GM18861 (cell line): ENCODE measurements around the gene EML1.
"Not testable (repeated sequence)": the region's sequence is repeated elsewhere in the genome, so short reads cannot be mapped to it uniquely, and the experiment has no call there.

Experiments
- ATAC-seq: cut with Tn5 transposase; IDR thresholded peaks from one replicate; pipeline ENCODE4 v1.9.1; 2021; ENCODE audit not compliant: unreplicated experiment

Gene EML1

GRCh38 chr14:99930420-99931274 is 137.4 kb downstream of the EML1 start:
- ATAC-seq = peak; percentile 89

- no peak for ATAC-seq
Observed at GRCh38 chr14:99931308-99931707, 138.1 kb downstream of the EML1 start.

GRCh38 chr14:99936056-99936455 is 142.8 kb downstream of the EML1 start:
- no peak for ATAC-seq

- ATAC-seq = peak; percentile 79
Observed at GRCh38 chr14:99936738-99937474, 143.7 kb downstream of the EML1 start.

- no peak for ATAC-seq
Observed at GRCh38 chr14:99937475-99938244, 144.4 kb downstream of the EML1 start.

GRCh38 chr14:99938376-99938775 is 145.2 kb downstream of the EML1 start:
- no peak for ATAC-seq

DNA sequence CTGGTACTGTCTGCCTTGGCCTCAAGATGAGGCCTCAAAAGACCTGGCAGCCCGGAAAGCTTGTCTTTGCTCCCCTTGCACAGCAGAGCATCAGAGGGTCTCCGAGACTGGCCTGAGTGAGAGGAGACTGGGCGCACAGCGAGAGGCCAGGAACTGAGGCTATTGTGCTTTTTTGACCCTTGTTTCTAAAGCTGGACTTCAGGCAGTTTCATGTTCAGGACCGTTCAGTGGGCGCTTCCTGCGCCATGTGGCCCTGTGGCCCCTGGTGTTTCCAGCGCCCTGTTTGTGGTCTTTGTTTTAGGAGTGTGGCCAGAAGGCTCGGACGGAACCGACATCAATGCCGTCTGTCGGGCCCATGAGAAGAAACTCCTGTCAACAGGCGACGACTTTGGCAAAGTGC is 145.7 kb downstream of the EML1 start:
- no peak for ATAC-seq

DNA sequence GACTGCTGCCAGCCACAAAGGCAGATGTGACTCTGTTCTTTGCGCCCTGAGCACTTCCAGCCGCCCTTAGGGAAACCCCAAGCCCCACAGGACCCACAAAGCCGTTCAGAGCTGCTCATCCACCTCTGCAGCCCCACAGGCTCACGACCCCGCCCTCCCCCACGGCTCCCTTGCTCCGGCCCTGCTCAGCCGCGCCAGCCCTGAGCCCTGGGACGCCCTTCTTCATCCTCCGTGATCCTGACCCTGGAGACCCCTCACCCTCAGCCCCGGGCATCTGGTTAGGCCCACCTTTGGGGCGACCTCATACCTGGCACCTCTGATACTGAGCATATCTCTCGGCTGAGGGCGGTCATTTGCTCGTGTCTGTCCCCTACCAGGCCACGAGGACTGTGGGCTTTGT is 146.2 kb downstream of the EML1 start:
- no peak for ATAC-seq

DNA sequence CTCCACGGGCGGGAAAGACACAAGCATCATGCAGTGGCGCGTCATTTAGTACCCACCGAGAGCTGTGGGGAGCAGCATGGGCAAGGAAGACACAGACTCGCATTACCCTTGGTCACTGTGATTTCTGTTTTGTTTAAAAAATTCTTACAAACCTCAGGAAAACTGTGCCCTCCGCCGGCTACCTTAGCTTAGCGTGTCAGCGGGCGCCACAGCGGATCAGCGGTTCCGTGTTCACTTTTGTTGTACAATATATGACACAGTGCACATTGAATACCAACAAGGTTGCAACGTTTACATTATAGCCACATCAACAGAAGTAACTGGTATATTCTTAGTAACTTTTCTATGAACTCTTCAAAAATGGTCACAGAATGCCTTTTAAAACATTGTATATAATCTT is 146.9 kb downstream of the EML1 start:
- no peak for ATAC-seq

DNA sequence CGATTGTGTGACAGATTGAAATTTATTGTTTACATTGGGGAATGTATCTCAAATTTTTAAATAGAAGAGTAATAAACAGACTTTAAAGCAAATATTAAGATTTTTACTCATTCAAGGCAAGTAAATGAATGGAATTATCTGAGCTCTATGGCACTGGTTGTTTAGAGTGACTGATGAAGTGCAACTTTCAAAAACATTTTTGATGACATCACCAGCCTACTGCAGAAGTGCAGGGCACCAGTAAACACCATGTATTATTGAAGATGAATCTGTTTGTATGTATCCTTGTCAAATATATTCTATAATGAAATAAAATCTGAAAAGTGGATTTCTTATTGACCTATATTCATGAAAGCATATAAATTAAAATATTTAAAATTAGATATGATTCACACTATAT is 148.0 kb downstream of the EML1 start:
- no peak for ATAC-seq

GRCh38 chr14:99943620-99944019 is 150.4 kb downstream of the EML1 start:
- no peak for ATAC-seq

DNA sequence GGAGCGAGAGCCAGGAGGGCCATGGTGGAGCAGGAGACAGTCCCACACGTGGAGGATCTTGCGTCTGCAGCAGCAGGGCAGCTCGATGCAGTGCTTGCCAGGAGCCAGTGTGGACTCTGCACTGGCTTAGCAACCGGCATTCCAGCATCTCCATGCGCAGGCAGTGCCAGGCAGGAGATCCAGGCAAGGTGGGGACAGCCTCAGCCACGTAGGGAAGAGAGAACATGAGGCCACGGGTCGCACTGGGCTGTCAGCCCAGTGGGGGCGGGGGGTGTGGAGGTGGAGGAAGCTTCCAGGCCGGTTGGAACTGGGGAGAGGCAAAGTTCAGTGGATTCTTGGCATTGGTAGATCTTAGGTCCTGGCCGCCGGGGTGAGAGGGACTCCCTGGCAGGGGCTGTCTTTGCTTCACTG is 151.0 kb downstream of the EML1 start:
- no peak for ATAC-seq

DNA sequence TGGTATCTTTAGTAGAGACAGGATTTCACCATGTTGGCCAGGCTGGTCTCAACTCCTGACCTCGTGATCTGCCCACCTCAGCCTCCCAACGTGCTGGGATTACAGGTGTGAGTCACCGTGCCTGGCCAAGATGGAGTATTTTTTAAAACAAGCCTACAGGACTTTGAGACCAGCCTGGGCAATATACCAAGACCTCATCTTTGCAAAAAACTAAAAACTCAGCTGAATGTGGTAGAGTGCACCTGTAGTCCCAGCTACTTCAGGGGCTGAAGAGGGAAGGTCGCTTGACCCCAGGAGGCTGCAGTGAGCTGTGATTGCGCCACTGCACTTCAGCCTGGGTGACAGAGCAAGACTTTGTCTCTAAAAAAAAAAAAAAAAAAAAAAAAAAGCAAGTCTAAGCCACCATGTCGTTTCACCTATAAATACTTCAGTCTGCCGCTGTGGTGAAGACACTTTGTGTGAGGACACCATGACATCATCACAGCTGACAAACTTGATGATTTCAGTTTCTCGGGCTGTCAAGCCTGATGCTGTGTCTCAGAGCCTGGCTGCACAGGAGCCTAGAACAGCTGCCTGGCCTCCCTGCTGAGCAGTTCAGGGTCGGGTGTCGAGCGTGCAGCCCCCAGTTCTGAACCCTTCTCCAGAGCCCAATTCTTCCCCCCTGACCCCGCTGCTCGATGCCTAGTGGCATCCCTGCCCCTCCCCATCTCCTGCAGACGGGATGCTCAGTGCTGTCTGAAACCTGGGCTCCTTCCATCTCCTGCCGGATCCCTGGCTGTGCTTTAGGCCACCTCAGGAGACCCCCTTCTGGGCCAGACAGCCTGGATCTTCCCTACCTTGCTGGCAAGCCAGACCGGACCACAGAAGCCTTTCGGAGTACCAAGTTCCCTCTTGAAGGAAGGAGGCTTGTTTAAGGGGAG is 152.8 kb downstream of the EML1 start:
- ATAC-seq = no peak

DNA sequence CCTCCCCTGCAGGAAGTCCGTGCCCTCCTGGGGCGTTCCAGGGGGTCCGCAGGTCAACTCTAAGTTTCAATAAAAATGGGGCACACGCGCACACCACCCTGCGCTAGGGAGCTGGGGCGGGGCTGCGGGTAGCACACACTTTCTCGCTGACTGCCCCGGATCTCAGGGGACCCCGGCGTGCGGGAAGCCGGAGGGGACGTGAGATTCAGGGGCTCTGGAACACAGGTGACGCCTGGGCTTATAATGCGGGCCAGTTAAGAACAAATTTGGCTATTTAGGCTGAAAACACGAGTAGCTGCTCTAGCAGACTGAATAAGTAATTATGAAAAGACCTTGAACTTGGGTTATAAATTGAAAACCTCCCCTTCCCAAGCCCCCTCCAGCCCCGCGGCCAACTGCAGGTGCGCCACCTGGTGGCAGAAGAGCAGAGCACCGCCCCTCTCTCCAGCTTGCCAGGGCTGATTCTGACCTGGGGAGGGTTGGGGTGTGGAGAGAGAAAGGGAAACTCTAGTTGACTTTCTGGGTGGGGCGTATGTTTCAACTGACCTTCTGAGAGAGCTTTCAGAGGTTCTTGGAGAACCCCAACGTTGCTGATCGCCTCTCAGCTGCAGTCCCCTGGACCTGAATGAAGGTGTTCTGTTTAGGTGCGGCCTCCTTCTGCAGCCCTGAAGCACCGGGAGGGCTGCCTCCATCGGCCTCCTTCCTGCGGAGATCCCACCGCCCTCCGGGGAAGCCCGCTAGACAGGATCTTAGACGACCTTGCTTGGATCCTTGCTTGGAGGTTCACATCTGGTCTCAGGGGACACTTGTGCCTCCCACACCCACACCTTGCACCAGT is 153.7 kb downstream of the EML1 start:
- peak; percentile 67 for ATAC-seq

DNA sequence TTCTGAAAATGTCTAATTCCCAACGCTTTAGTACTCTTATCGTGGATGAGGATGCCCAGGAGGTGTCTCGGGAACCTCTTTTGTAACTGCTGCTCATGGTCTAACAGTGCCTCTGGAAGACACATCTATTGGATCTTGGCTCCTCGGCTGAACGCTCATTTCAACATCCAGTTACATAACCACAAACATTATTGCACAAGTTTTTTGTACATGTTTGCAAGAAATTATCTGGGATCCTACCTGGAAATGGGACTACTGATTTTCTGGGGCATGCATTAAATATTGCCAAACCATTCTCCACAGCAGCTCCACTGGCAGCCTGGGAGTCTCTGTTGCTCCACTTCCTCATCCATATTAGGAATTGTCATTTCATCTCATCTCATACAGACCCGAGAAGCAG is 154.5 kb downstream of the EML1 start:
- no peak for ATAC-seq

DNA sequence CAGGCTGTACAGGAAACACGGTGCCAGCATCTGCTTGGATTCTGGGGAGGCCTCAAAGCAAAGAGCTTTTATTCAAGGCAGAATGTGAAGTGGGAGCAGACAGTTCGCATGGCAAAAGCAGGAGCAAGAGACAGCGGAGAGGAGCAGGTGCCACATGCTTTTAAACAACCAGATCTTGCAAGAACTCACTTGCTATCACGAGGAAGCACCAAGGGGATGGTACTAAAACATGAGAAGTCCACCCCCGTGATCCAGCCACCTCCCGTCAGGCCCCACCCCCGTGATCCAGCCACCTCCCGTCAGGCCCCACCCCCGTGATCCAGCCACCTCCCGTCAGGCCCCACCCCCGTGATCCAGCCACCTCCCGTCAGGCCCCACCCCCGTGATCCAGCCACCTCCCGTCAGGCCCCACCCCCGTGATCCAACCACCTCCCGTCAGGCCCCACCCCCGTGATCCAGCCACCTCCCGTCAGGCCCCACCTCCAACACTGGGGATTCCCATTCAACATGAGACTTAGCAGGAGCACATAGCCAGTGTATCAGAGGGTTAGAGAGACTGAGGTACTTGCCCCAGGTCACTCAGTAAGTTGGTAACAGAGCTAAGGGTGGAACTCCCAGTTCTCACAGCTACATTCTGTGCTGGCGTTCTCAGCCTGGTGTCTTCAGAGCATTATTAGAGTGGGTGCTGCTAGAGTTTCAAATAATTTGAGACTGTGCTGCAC is 156.0 kb downstream of the EML1 start:
- not testable (repeated sequence) for ATAC-seq

- no peak for ATAC-seq
Observed at GRCh38 chr14:99950181-99950580, 157.0 kb downstream of the EML1 start.

DNA sequence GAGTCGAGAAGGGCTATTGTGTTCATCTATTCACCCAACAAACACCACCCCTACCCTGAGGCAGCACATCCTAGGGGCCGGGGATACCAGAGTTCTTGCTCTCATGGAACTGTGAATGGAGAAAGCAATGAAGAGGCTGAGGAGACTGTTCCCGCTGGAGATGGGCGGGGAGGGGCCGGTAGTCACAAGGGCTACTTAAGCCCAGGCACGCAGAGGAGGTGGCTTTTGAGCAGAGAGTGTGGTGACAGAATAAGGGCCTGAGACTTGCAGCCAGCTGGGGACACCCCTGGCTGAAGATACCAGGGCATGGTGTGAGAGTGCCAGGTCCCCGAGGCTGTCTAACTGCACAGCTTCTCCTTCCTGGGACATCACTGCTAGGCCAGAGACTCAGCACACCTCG is 157.9 kb downstream of the EML1 start:
- ATAC-seq = no peak

- no peak for ATAC-seq
Observed at GRCh38 chr14:99952039-99952438, 158.8 kb downstream of the EML1 start.
